GM12892 (cell line): ENCODE data around the gene PFN1.
A peak's percentile ranks its signal among the peaks of the same experiment; 100 is the strongest.

ENCODE experiments used
- DNase-seq: peaks from one replicate; pipeline ENCODE4 v3.0.0; 2011; ENCODE audit not compliant: insufficient read length
- FAIRE-seq: peaks from 2 replicates; lab custom pipeline; 2011; peaks lifted over from hg19 to GRCh38; lab: Jason Lieb, UNC
- POLR2A ChIP-seq: IDR thresholded peaks from 2 replicates; pipeline ENCODE4 v1.6.1; 2011; ENCODE audit warnings: low read depth, low read length, control low read depth
- POLR2AphosphoS5 ChIP-seq: IDR thresholded peaks from 2 replicates; pipeline ENCODE4 v1.6.1; 2011; ENCODE audit warnings: low read depth, low read length, control low read depth
- TAF1 ChIP-seq: IDR thresholded peaks from 2 replicates; pipeline ENCODE4 v1.6.1; 2011; ENCODE audit warnings: low read depth, mild to moderate bottlenecking, control low read depth, low read length, borderline replicate concordance

PFN1 gene

DNA sequence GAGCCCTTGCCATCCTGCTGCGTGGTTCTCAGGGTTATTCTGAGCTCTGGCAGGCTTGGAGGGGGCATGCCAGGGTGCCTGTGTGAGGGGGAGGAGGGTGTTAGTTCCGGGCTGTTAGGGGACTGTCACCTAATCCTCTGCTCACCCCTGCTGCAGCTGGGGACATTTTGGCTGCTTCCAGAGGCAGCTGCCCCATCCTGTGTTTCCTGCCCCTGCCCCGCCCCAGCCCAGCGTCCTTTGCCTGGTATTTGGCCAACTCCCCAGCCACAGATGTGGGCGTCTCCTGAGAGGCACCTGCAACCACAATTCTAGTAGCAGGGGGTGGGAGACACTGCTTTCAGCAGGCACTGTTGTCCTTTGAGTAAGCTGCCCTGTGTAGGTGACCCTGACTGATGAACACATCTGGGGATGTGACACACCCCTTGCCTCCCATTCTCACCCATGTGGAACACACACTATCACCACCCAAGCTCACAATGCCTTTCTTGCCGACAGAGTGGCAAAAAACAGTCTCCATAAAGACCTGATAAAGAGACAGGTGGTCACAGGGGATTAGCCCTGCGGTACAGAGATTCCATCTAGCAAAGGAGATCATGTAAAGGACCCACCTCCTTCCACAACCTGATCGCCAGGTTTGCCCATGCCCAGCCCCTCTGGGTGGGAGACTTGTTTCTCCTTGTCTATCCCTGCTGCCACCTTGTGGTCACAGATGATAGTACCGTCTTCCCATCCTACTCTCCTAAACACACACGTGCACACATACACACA lies 45.1 kb downstream of the PFN1 start, which contains the start of gene CHRNE:
TSS of gene CHRNE (minus strand) at position 48 of the 768 bp plus-strand sequence. CDS start at position 13, 35 bp downstream.
- DNase-seq (peak; percentile 41), FAIRE-seq (peak; percentile 95)
- TF ChIP-seq TAF1: no peak
- TF ChIP-seq POLR2AphosphoS5: no peak
- no peak for TF ChIP-seq POLR2A

DNA sequence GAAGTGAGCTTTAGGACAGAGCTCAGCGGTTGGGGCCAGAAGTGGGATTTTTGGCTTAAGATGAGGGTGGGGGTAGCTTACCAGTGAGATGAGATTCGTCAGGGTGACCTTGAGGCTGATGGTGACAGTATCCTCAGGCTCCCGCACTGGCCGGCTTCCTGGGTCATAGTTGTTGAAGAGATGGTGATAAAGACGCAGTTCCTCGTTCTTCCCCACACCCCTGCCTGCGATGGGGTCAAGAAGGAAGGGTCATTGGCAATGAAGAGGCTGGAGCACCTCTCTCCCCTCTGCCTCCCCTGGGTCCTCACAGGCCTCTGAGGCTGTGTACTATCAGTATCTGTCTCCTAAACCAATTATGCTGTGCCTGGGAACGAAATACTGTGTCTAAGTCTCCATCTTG lies 45.8 kb downstream of the PFN1 start:
- TF ChIP-seq POLR2AphosphoS5 (no peak), TAF1 (no peak), POLR2A (no peak)
- FAIRE-seq (no peak), DNase-seq (no peak)

DNA sequence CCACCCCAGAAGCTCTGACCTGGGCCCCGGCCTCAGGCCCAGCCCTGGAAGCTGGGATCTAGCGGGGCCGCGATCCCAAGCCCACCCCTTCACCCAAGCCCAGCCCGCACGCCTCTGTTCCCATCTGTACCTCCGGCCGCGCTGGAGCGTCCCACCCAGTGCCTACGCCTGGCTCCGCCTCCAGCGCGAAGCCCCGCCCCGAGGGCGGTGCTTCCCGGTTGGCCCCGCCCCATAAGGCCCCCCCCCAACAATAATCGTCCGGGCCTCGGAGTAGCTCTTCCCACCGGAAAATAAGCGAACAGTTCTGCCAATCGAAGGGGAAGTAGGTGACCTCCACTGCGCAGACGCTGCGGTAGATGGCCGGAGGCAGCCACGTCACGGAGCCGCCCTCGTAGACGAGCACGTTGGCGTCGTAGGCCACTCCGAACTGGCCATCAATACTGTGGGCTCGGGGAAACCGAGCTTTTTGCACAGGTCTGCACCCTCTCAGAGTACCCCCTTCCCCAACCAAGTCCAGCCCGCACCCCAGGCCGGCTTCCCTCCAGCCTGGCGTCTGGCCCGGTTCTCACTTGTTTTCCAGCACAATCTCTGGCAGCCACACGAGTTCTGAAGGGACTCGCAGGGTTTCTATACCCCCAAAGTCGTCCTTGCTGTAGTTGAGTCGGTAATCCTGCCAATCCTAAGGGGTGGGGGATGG lies 46.5 kb downstream of the PFN1 start:
- no peak for TF ChIP-seq POLR2AphosphoS5
- DNase-seq (peak; percentile 31), FAIRE-seq (peak; percentile 74)

DNA sequence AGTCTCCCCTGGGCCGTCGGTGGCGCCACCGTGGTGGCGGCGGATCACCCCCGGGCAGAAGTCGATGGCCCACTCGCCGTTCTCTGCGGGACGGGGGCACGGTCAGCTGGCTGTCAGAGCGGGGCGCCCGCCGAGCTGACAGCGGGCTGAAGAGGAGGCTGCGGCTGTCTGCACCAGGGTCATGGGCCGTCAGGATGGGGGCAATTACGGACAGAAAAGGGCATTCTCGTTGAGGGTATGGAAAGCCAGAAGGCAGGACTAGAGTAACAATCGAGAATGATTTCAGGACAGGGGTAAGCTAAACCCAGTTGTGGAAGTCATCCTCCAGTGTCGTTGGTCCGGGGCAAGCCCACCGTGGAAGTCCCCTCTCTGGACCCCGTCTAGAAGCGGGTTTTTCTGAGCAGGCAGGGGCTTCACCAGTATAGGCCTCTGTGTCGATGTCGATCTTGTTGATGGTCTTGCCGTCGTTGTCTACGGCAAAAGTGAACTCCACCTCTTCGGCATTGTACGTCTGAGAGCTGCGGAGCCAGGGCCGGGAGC lies 47.2 kb downstream of the PFN1 start:
- FAIRE-seq: peak; percentile 17
- no peak for DNase-seq
- no peak for TF ChIP-seq TAF1
- TF ChIP-seq POLR2A: no peak
- TF ChIP-seq POLR2AphosphoS5: no peak

DNA sequence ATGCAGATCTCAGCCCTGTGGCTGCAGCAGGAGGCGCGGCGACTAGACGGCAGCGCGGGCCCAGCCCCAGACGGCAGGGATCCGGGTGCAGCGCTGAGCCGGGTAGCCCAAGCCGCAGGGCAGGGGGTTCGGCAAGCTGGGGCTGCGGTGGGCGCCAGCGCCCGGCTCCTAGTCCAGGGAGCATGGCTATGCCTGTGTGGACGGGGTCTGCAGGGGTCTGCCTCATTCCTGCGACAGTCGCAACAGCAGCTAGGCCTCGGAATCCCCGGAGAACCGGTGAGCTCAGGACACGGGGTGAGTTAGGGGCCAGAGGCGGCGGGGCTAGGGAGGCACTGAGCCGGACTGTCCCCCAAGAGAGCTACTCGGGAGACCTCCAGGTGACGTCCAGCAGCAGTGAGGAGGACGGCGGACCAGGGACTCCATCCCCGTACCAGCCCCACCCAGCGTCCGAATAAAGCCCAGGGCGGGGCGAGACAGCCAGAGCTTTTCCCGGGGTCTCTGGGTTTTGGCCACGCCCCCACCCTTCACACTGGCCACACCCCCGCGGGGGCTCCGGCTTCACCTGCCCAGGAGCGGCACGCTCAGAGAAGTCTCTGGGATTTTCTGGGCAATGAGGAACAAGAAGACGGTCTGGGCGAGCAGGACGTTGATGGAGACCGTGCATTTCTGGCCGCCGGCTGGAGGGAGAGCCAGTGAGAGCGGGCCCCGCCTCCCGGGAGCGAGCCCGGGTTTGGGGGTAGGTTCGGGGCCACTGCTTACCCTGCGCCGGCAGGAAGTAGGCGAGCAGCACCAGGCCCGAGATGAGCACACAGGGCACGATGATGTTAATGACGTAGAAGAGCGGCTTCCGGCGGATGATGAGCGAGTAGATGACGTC lies 47.9 kb downstream of the PFN1 start:
- peak; percentile 84 for FAIRE-seq
- peak; percentile 42 for DNase-seq
- TF ChIP-seq POLR2A (no peak), POLR2AphosphoS5 (no peak), TAF1 (no peak)

DNA sequence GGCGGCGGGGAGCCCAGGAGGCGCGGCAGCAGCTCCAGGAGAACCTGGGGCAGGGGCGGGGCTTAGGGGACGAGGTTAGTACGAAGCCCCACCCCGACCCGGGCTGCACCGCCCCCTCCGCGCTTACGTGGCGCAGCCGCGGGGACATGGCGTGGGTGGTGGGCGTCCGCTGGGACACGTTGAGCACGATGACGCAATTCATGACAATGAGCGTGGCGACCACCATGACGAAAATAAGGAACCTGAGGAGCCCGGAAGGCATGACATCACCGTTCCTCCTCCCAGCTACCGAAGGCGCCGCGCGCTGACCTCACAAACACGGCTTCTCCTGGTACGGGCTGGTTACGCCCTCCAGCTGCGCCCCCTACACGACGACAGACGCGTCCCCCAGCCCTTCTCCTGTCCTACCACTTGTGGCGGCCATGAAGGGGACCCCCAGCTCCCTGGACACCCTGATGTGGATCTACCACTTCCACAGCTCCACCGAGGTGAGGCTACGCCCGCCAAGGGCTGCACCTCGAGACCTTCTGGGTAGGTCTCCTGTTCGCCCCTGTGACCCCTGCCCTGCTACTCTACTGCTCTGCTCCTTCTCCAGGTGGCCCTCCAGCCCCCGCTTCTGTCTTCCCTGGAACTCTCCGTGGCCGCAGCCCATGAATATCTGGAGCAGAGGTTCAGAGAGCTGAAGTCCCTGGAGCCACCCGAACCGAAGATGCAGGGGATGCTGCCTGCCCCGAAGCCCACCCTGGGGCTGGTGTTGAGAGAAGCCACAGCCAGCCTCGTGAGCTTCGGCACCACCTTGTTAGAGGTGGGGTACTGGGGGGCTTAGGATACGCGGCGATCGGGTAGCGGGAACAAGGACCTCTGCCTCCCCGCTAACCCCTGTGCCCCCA lies 48.7 kb downstream of the PFN1 start, which contains the start of gene C17orf107:
TSS of gene C17orf107 (plus strand) at position 196 of the 890 bp plus-strand sequence. CDS start at position 423, 227 bp downstream.
- FAIRE-seq (peak; percentile 88), DNase-seq (peak; percentile 82)
- TF ChIP-seq TAF1 (no peak), POLR2A (no peak), POLR2AphosphoS5 (no peak)

DNA sequence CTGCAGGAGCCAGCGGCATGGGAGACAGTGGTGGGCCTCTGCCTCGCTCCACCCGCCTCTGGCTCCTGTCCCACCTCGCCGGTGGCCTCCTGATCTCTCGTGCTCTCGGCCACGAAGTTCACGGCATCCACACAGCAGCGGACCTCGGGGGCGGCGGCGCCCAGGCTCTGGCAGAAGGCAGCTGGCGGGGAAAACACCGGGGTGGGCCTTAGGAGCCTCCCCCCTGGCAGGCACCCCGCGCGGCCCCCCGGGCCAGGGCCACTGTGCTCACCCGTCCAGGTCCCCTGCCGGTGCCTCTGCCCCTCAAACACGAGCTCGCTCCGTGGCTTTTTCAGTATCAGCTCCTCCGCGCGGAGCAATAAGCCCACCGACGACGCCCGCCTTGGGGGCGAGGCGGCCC lies 49.4 kb downstream of the PFN1 start:
- TF ChIP-seq POLR2A (no peak), TAF1 (no peak), POLR2AphosphoS5 (no peak)
- DNase-seq (peak; percentile 4), FAIRE-seq (no peak)

DNA sequence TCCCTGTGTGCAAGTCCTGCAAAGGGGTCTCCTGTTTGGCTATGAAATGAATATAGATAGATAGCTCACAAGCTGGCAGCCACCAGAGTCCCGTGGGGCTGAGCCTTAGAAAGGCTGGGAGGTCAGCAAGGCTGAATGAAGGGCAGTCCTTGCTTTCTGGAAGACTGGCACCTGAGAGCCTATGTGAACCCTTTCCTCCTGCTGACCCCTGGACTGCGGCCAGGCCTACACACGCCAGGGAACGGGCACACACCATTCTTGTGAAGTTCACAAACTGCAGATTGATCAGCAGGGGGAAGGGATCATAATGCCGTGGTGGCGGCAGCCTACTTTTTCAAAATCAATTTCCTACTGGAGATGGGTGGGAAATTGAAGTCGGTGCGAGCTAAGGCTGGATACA lies 50.0 kb downstream of the PFN1 start:
- FAIRE-seq (no peak), DNase-seq (no peak)
- no peak for TF ChIP-seq POLR2A
- no peak for TF ChIP-seq POLR2AphosphoS5
- TF ChIP-seq TAF1: no peak

DNA sequence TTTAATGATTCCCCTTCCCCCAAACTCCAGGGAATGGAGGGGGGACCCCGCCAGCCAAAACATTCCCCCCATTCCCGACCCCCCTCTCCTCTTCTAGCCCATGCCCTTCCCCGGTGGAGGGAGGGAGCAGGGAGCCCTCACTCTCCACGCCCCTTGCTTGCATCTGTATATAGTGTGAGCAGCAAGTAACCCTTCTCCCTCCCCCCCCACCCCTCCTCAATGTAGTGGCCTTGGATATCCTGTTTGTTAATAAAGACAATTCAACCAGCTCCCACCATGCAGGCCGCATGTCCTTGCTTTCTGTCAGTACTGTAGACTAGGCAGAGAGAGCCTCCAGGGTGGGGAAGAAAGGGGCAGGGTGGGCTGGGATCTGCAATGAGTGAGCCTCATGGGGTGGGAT lies 50.5 kb downstream of the PFN1 start:
- FAIRE-seq (no peak), DNase-seq (no peak)
- TF ChIP-seq POLR2A (no peak), POLR2AphosphoS5 (no peak)

DNA sequence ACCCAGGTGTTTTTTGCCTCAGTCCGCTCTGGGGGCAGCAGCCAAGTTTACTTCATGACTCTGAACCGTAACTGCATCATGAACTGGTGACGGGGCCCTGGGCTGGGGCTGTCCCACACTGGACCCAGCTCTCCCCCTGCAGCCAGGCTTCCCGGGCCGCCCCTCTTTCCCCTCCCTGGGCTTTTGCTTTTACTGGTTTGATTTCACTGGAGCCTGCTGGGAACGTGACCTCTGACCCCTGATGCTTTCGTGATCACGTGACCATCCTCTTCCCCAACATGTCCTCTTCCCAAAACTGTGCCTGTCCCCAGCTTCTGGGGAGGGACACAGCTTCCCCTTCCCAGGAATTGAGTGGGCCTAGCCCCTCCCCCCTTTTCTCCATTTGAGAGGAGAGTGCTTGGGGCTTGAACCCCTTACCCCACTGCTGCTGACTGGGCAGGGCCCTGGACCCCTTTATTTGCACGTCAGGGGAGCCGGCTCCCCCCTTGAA lies 51.1 kb downstream of the PFN1 start:
- TF ChIP-seq POLR2AphosphoS5 (no peak), TAF1 (no peak), POLR2A (no peak)
- FAIRE-seq (no peak), DNase-seq (peak; percentile 9)
